HEK293 (cell line): ENCODE measurements around the gene BDKRB2.

ENCODE experiments used
- CTCF ChIP-seq: fragments of 450-650 bp; formaldehyde crosslinking; IDR thresholded peaks from 2 replicates; pipeline ENCODE4 v1.5.1; 2016; ENCODE audit warnings: missing biosample characterization, missing genetic modification characterization
- MYNN ChIP-seq: fragments of 450-650 bp; formaldehyde crosslinking; IDR thresholded peaks from 2 replicates; pipeline ENCODE4 v1.5.1; 2016; ENCODE audit warnings: missing biosample characterization, missing genetic modification characterization, borderline replicate concordance
- ZBTB48 ChIP-seq: fragments of 450-650 bp; formaldehyde crosslinking; IDR thresholded peaks from 2 replicates; pipeline ENCODE4 v1.5.1; 2016; ENCODE audit warnings: missing biosample characterization, missing genetic modification characterization
- ZNF211 ChIP-seq: fragments of 450-650 bp; formaldehyde crosslinking; IDR thresholded peaks from 2 replicates; pipeline ENCODE4 v1.5.1; 2016; ENCODE audit warnings: low read depth, missing biosample characterization, missing genetic modification characterization

DNA sequence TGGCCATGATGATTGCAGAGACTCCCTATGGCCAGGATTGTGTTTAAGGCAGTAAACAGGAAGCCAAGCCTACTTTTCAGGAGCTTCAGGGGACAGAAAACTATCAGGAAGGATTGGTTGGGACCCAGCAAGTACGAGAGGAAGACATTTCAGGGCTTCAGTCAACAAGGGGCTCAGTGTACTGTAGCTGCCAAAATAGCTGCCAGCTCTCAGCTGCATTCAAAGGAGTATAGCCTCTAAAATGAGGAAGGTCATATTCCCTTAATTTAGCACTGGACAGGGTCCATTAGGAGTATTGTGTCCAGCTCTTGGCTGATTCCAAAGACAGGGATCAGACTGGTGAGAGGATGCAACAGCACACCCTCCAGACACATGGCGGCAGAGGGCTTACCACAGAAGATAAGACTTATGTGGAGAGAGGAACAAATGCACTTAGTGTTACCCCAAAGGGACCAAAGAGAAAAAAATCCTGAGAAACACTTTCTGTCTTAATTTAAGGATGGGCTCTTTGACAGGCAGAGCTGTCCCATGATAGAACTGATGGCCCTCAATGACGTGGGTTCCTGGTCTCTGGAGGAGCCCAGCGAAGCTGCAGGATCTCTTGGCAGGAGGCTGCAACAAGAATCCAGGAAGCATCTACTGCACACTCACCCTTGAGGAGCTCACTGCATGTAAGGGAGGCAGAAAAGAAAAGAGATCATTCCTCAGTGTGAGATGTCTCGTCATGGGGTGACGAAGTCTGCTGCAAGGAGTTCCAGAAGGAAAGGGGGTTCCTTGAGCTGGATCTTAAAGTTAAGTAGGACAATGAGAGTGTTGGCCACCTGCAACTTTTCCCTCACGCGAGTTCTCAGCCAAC, 66.2 kb downstream of the BDKRB2 start:
- no peak for TF ChIP-seq CTCF (tag by site-specific recombination)
- TF ChIP-seq ZBTB48 (tag by site-specific recombination), result no peak
- no peak for TF ChIP-seq MYNN (tag by site-specific recombination)
- no peak for TF ChIP-seq ZNF211 (tag by site-specific recombination)
